OCI-LY3 (cell line): ENCODE results near the gene GIT1.

Experiments used
- H2AFZ ChIP-seq: fragments of 200-600, 300-600 bp; shearing (Covaris generic); 2 replicates; pipeline ENCODE4 v1.6.0; 2014; ENCODE audit warnings: antibody characterized with exemption, low read depth, low read length
- H3K27ac ChIP-seq: fragments of 200-600, 300-600 bp; sonication (generic); 2 replicates; pipeline ENCODE4 v1.5.1; 2014; ENCODE audit warnings: mild to moderate bottlenecking, low read length, moderate library complexity, mixed read lengths
- H3K27me3 ChIP-seq: fragments of 200-600, 300-600 bp; sonication (generic); 2 replicates; pipeline ENCODE4 v1.6.1; 2014; ENCODE audit warnings: low read depth, low read length, mixed read lengths
- H3K36me3 ChIP-seq: fragments of 200-600, 300-600 bp; sonication (generic); replicated peaks from 2 replicates; pipeline ENCODE3; 2014; ENCODE audit warnings: low read depth, low read length, mixed read lengths
- H3K4me1 ChIP-seq: fragments of 300-600, 200-600 bp; sonication (generic); 2 replicates; pipeline ENCODE4 v1.6.1; 2014; ENCODE audit warnings: low read length, mixed read lengths
- H3K4me2 ChIP-seq: fragments of 200-600, 300-600 bp; sonication (generic); 2 replicates; pipeline ENCODE4 v1.6.1; 2014; ENCODE audit warnings: low read length, mixed read lengths
- H3K4me3 ChIP-seq: fragments of 300-600, 200-600 bp; sonication (generic); 2 replicates; pipeline ENCODE4 v1.5.1; 2014; ENCODE audit warnings: antibody characterized with exemption, mild to moderate bottlenecking, low read length, moderate library complexity
- H3K79me2 ChIP-seq: fragments of 300-600, 200-600 bp; shearing (Covaris generic); 2 replicates; pipeline ENCODE4 v1.6.1; 2014; ENCODE audit warnings: mild to moderate bottlenecking, low read length, mixed read lengths
- H3K9ac ChIP-seq: fragments of 300-600, 200-600 bp; shearing (Covaris generic); 2 replicates; pipeline ENCODE4 v1.6.0; 2014; ENCODE audit warnings: mild to moderate bottlenecking, low read length, moderate library complexity
- H3K9me3 ChIP-seq: fragments of 200-600, 300-600 bp; shearing (Covaris generic); 2 replicates; pipeline ENCODE4 v1.6.1; 2014; ENCODE audit warnings: low read length, mixed read lengths; ENCODE audit not compliant: insufficient read depth
- H4K20me1 ChIP-seq: fragments of 200-600, 300-600 bp; sonication (generic); 2 replicates; pipeline ENCODE4 v1.6.1; 2016; ENCODE audit warnings: low read length, mixed read lengths; ENCODE audit not compliant: insufficient read depth
- CTCF ChIP-seq: fragments of 200-600, 300-600 bp; sonication (generic); IDR thresholded peaks from 2 replicates; pipeline ENCODE4 v1.5.1; 2014; ENCODE audit warnings: antibody characterized with exemption, low read length, low read depth
- EZH2phosphoT487 ChIP-seq: fragments of 200-600 bp; shearing (Covaris generic); IDR thresholded peaks from 2 replicates; pipeline ENCODE4 v1.6.1; 2018; ENCODE audit warnings: antibody characterized with exemption, mixed run types, low read depth

The GIT1 gene

GRCh38 chr17:29577001-29577370 lies 12.5 kb downstream of the GIT1 start:
- TF ChIP-seq CTCF (no peak), EZH2phosphoT487 (no peak)

GRCh38 chr17:29576214-29577000 lies 13.0 kb downstream of the GIT1 start:
- Histone ChIP-seq H3K4me3 (no peak overlapping the region), H3K4me1 (peaks cover 26% of the 10 kb centered on the region), H3K27me3 (no peaks in the 10 kb centered on the region), H3K9me3 (no peaks in the 10 kb centered on the region), H3K4me2 (no peak overlapping the region), H3K27ac (no peak overlapping the region), H3K36me3 (peaks cover 28% of the 10 kb centered on the region), H2AFZ (no peak overlapping the region), H3K9ac (no peak overlapping the region), H3K79me2 (no peaks in the 10 kb centered on the region), H4K20me1 (no peaks in the 10 kb centered on the region)
- TF ChIP-seq EZH2phosphoT487 = no peak
- no peak for TF ChIP-seq CTCF

More at GRCh38 chr17:29577001-29577370, 12.5 kb downstream of the GIT1 start:
- Histone ChIP-seq H3K27me3 (no peaks in the 10 kb centered on the region), H3K79me2 (no peaks in the 10 kb centered on the region), H3K4me2 (no peak overlapping the region), H3K9me3 (no peaks in the 10 kb centered on the region), H3K27ac (no peak overlapping the region), H2AFZ (no peak overlapping the region), H3K4me1 (peaks cover 26% of the 10 kb centered on the region), H4K20me1 (no peaks in the 10 kb centered on the region), H3K4me3 (no peak overlapping the region), H3K36me3 (peaks cover 31% of the 10 kb centered on the region), H3K9ac (no peak overlapping the region)

- no peak overlapping the region for H3K4me3 ChIP-seq
- H3K36me3 ChIP-seq = peaks cover 21% of the 10 kb centered on the region
- H3K79me2 ChIP-seq = no peaks in the 10 kb centered on the region
- peaks cover 21% of the 10 kb centered on the region for H3K4me1 ChIP-seq
- H3K4me2 ChIP-seq = no peak overlapping the region
- H3K9ac ChIP-seq = no peak overlapping the region
- TF ChIP-seq EZH2phosphoT487 (no peak), CTCF (no peak)
- H3K27me3 ChIP-seq = no peaks in the 10 kb centered on the region
- H3K9me3 ChIP-seq = no peaks in the 10 kb centered on the region
- no peak overlapping the region for H2AFZ ChIP-seq
- H4K20me1 ChIP-seq = no peaks in the 10 kb centered on the region
- no peak overlapping the region for H3K27ac ChIP-seq
These were observed 13.8 kb downstream of the GIT1 start for GRCh38 chr17:29575511-29576213.

- Histone ChIP-seq H3K4me3 (no peak overlapping the region), H3K9me3 (no peaks in the 10 kb centered on the region), H3K79me2 (no peaks in the 10 kb centered on the region), H3K4me2 (no peak overlapping the region), H4K20me1 (no peaks in the 10 kb centered on the region), H2AFZ (no peak overlapping the region), H3K9ac (no peak overlapping the region), H3K27me3 (no peaks in the 10 kb centered on the region), H3K27ac (no peak overlapping the region), H3K36me3 (peaks cover 21% of the 10 kb centered on the region), H3K4me1 (peaks cover 18% of the 10 kb centered on the region)
- TF ChIP-seq CTCF = no peak
- no peak for TF ChIP-seq EZH2phosphoT487
These were observed 14.5 kb downstream of the GIT1 start for GRCh38 chr17:29574732-29575510.
